A204.1 (cell line): ENCODE data around the gene POLR1A.
"Not testable (repeated sequence)": the region's sequence is repeated elsewhere in the genome, so short reads cannot be mapped to it uniquely, and the experiment has no call there.

Source experiments
- FAIRE-seq: peaks from 2 replicates; lab custom pipeline; 2012; peaks lifted over from hg19 to GRCh38; lab: Jason Lieb, UNC

The POLR1A gene

DNA sequence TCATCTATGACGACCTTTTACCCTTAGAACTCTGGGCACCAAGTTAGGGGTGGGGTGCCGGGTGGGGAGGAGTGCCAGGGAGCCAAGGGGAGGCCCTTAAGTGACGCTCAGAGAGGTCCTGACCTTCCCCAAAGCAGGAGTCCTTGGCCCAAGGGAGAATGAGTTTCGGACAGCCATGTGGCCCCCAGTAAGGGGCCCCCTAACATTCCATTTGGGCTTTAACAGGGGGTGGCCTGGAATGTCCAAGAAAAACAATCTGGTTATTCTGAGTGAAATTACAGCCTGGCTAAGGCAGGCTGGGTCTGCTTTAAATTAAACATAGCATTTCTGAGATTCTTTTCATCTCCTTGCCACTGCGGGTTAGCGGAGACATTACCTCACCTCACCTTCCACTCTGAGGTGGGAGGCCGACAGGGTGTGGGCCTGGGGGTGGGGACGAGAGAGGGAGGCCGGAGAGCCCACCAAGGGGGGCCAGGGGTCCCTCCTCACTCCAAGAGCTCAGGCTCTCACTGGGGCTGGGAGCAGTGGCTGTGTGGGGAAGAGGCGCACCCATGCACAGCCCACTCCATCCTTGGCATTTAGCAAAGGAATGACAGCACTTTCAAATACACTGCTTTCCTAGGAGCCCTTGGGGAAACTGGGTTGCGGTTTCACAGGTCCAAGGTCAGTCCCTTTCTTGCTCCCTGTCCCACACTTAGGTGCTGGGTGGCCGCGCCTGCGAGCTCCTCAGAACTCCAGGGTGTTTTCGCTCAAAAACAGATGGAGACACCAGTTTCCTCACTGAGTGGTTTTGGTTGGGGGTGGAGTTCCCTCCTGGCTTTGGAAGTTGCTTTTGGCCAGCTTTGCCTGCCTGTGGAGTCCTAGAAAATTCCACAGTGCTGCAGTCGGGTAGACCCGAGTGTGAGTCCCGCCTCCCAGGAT is 107.4 kb downstream of the POLR1A start:
- FAIRE-seq: peak; percentile 43

DNA sequence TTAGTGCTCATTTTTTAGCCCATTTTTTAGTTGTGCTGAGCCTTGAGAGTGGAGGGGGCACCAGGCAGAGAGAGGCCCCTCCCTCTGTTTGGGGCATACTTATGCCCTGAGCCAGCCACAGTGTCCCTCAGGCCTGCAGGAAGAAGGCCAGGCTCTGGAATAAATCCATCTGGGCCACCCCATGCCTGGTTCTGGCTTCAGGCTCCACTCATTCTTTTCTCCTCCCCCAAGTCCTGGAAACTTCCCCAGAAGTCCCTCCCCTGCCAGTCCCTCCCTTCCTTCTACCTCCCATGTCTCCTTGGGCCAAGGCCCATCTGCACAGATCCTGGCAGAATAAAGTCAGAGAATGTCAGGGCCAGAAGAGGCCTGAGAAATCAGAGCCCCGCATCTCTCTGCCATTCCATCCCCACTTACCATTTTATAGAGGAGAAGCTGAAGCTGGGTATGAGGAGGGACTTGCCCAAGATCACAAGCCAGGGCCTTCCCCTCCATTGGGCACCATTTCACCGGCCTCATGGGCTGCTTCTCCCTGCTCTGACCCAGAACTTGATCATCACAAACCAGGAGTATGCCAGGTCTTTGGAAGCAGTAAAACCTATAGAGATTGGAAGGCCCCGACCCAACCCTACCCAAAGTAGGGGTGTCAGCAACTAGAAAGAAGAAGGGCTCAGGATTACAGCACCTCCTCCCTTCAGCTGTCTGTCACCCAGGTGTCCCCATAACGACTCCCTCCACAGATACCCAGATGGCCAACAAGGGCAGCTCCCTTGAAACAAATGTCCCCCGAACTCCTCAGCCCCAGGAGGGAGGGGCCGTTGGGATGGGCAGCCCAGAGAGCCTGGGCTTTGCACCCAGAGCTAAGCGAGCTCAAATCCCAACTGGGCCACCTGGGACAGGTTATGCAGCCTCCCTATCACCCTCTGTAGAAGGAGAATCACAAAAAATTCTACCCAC is 108.4 kb downstream of the POLR1A start:
- FAIRE-seq: peak; percentile 72

DNA sequence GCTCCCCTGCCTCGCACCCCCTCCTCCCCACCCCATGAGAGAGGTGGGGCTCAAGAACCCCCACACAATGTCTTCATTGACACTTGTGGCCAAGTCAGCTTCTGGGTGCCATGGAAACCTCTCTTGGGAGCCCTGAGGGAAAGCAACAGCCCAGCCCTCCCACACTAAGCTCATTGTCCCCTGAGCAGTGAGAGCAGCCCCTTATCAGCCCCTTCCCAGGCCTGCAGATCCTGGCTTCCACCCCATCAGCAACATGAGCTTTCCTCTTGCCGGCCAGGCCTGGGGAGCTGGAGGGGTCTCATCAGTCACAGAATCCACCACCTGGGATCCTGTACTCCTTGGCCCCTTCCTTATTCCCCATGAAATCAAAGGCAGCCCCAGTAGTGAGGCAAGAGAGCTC is 109.1 kb downstream of the POLR1A start:
- FAIRE-seq: no peak

DNA sequence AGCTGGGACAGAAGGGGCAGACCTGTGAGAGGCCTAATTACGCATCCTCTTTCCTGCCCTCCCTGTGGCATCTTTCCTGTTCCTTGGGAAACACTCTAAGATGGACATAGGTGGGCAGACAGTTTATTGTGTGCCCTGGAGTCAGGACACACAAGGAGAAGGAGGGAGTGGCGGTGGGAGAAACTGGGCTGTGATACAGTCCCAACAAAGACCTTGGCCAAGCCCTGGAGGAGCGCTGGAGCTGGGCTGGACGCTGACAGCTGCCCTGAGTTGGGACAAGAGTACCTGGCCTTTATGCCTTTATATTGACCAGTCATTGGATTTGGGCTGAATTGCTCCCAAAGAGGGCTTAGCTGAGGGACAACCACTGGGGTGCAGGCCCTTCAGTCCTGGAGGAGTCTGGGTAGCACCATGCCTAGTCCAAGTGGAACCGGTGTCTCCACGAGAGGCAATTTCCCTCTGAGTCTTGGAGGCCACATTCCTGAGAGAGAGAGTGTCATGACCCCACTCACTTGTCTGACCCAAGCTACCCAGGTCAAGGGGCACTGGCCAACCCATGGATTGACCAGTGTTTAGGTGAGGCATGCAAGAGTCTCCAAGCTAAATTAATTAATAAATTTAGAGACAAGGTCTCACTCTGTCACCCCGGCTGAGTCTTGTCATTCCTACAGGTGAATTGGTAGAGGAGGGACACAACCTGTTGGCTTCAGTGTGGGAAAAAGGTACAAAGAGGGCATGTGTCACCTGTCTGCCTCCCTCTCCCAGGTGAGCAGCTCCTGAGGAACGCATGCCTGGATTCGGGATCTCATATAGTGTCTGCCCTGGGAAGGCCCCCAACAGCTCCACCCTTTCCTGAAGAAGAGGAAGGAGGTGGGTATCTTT is 109.8 kb downstream of the POLR1A start:
- FAIRE-seq: no peak

DNA sequence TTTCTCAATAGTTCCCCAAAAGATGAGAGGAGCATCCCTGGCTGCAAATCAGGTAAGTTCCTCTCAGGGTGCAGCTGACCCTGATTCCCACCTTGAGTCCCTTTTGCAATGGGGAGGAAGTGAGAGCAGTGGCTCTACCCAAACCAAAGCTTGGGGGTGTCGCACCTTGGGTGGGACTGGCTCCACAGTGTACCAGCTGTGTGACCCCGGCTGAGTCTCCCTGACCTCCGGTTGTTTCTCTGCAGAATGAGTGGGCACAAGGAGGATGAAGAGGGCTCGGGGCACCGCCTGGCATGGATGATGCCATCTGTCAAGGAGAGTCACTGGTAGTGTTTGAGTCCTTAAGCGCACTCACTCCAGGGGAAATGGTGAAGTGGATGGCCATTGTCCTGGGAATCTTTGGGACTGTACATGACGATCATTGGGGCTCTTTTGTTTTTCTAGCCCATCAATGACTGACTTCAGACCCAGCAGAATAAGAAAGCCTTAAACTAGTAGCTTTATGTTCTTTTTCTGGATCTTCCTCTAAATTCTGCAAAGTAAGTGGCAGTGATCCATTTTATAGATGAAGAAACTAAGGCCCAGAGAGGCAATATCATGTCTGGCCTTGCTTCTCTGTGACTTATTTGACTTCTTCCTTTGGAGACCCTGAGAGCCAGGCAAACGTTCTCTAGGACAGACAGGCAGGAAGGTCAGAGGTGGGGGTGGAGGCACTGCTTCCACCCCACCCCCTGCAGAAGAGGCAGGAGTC is 110.6 kb downstream of the POLR1A start:
- FAIRE-seq: no peak

DNA sequence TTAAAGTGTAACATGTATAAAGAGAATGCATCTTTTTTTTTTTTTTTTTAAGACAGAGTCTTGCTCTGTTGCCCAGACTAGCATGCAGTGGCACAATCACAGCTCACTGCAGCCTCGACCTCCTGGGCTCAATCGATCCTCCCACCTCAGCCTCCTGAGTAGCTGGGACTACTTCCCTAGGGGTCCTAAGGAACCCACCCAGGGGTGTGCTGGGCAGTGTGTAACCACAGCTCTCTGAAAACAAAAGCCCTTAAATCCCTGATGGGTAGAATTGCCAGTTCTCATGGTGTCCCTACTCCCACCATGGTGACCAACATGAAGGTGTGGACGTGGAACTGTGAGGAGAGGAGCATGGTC is 111.3 kb downstream of the POLR1A start:
- FAIRE-seq: no peak

DNA sequence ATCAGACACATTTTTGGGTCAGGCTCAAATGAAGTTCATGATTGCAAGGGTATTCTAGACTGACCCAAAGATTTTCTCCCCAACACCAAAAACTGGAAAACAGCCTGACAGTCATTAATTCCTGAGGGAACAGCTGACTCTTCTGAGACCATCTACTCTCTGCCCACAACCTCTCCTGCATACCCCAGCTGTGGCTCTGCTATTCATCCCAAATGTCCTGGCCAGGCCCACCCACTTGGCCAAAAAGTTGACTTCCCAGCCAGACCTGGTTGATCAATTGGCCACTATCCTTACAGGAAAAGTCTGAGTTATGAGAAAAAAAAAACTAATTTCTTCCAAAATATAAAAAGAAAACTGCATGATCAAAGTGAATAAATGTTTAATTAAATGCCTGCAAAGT is 113.1 kb downstream of the POLR1A start:
- FAIRE-seq: no peak

DNA sequence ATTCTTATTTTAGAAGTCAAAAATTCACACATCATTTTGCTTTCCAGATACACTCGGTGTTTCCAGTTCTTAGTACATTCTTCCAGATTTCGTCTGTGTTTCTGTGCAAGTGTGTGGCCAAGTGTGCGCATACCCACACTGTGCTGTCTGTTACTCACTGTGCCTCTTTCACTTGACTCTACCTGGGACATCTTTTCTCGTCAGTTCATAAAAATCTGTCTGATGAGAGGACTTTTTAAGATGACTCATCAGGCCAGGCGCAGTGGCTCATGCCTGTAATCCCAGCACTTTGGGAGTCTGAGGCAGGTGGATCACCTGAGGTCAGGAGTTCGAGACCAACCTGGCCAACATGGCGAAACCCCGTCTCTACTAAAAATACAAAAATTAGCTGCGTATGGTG is 113.6 kb downstream of the POLR1A start:
- not testable (repeated sequence) for FAIRE-seq

DNA sequence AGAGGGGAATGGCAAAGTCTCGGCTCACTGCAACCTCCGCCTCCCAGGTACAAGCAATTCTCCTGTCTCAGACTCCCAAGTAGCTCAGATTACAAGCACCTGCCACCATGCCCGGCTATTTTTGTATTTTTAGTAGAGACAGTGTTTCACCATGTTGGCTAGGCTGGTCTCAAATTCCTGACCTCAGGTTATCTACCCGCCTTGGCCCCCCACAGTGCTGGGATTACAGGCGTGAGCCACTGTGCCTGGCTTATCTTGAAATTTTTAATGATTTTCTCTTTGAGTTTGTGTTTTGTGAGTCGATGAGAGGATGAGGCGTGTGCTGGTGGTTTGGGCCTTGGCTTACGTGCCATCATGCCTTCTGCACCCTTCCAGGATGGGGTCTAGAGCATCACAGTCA is 115.6 kb downstream of the POLR1A start:
- FAIRE-seq: no peak

DNA sequence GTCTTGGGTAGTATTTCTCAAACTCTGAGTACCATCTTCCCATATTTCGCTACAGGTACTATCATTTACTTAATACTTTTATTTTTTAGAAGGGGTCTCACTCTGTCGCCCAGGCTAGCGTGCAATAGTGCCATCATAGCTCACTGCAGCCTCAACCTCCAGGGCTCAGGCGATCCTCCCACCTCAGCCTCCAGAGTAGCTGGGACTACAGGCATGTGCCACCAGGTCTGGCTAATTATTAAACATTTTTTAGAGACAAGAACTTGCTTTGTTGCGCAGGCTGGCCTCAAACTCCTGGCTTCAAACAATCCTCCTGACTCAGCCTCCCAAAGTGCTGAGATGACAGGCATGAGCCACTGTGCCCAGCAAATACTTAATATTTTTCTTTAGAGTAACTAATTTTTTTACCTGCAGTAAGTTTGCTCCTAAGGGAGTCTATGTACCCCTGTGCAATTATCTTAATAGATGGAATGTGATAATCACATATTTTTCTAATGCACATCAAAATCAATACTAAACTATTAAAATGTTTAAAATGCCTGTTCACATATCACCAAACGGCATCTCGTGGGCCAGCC is 116.3 kb downstream of the POLR1A start:
- FAIRE-seq: no peak

DNA sequence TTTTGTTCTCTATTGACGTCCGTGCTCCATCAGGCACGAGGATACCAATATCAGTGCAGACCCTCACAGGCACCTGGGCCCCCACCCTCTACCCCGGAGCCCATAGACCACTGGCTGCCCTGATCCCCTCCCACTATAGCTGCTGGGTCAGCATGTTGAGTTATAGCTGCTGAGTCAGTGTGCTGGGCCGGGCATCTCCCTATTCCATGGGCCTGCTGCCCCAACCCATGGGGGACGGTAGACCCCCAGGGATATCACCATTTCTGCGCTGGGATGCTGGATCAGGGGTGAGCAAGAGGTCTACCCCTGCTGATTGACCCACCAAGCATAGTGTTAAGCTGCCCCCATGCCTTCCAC is 116.8 kb downstream of the POLR1A start:
- FAIRE-seq: no peak

DNA sequence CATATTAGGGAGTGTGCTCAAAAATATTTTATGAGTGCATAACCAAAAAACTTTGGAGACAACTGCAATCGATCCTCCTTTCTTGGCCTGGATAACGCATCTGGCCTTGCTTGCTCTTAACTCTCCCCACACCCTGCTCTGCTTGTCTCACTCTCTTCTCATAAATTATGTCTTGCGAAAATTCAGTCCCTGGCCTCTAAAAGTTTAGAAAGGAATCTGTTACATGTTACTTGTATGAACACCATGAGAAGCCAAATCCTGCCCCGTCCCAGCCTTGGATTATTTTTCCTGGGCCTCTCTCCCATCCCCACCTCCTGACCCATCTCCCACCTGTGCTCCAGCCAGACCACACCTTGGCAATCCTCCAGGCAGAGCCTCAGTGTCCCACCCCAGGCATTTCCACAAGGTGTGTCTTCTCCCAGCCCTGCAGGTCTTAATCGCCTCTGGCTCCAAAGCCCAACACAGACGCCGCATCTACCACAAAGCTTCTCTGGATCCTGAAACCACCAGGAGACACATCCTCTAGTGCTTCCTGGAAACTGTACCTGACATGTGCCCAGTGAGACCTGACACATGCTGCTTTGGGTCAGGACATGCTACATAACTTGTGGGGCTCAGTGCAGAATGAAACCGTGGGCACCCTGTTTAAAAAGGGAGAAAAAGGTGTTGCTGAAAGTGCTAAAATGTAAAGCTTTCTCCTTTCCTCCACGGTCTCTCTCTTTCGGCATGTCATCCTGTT is 117.3 kb downstream of the POLR1A start:
- FAIRE-seq: no peak

DNA sequence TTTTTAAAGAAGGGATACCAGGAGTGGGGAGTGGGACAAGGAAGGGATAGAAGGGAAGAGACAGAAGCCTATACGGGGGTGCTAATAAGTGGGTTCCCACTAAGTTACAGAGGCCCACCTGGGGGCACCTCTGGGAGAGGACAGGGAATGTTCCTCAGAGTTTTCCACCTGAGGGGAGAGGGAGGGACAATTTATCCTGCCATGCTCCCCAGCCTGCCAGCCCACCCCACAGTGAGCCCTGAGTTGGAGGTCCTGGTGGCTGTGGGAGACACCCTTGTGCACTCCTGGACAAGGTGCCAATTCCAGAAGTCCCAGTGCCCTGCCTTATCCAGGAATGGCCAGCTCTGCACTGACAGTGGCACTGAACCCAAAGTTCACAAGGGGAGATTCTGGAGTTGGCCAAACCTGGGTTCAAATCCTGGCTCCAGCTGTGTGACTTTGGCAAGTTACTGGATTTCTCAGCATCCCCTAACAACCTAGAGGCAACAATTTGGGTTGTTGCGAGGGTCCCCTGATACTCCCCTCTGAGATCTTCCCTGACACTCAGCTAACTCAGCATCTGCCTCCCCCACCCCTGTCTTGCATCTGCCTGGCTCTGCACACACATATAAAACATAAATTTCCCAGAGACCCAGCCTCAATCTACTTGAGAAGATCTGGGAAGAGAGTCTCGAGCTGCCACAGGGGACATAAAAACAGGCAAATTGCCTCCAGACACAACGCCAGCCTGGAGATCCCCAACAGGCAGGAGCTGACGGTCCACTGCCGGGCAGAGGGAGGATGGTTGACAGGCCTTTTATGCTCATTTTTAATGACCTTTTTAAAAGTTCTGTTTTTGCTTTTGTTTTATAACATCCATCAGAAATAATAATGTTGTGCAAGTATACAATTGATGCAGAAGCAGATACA is 118.2 kb downstream of the POLR1A start:
- FAIRE-seq: no peak

DNA sequence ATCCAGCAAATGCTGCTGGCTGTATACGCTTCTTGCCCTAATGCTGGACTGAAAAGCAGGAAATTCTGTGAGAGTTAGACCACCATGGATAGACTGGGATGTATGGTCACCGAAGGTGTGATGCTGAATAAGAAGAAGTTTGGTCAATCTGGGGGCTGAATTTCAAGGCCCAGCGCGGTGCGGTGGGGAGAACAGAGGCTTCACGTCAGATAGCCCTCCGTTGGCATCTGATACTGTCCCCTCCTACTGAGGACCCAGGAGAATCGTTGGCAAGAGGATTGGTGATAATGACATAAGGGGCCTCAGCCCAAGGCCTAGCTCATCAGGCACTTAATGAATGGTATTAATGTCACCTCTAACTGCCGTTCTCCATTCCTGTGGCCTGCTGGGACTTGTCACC is 119.6 kb downstream of the POLR1A start:
- FAIRE-seq: no peak

DNA sequence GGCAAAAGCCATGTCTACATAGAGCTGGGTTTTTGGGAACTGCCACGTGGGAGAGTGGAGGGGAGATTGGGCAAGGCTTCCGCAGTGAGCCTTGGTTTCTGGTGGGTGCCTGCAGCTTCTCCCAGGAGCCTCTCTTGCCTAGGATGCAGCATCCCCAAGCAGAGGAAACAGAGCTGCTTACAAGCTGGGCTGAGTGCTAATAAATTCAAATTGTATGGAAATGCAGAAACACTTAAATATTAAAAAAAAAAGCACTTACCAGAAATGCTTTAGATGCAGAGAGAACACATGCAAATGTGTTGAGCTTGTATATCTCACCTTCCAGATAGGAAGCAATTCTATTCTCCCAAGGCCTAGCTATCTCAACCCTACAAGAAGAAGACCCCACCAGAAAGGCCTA is 120.9 kb downstream of the POLR1A start:
- no peak for FAIRE-seq

DNA sequence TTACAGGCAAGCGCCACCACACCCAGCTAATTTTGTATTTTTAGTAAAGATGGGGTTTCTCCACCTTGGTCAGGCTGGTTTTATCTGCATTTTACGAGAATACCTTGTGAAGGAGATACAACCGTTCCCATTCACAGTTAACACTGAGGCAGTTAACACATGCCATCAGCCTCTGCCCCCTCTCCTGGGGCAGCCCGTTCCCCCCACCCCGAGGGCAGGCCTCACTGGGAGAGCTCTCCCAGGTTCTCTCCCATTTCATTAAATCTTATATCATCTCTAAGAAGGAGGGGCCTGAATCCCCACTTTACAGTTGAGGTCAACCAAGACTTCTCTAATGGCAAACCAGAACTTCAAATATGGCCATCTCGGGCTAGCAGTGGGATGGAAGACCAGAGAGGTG is 121.9 kb downstream of the POLR1A start:
- no peak for FAIRE-seq

DNA sequence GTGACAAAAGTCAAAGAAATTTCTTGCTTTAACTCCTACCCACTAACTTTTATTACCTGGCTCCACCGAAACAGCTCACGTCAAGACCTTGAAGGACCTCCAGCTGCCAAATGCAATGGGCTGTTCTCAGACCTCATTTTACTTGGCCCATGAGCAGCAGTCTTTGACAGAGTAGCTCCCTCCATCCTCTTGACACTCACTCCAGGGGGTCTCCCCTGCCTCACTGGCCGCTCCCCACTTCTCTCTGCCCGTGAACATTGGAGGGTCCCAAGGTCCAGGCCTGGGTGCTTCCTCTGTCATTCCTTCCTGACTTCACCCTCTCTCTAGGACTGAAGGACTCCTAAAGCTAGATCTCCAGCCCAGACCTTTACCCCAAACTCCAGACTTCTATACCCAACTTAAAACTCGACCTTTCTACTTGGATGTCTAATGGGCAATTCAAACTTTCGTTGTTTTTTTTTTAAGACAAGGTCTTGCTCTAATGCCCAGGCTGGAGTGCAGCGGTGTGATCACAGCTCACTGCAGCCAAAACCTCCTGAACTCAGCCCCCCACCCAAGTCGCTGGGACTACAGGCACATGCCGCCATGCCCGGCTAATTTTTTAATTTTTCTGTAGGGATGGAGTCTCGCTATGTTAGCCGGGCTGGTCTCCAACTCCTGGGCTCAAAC is 124.0 kb downstream of the POLR1A start:
- no peak for FAIRE-seq

DNA sequence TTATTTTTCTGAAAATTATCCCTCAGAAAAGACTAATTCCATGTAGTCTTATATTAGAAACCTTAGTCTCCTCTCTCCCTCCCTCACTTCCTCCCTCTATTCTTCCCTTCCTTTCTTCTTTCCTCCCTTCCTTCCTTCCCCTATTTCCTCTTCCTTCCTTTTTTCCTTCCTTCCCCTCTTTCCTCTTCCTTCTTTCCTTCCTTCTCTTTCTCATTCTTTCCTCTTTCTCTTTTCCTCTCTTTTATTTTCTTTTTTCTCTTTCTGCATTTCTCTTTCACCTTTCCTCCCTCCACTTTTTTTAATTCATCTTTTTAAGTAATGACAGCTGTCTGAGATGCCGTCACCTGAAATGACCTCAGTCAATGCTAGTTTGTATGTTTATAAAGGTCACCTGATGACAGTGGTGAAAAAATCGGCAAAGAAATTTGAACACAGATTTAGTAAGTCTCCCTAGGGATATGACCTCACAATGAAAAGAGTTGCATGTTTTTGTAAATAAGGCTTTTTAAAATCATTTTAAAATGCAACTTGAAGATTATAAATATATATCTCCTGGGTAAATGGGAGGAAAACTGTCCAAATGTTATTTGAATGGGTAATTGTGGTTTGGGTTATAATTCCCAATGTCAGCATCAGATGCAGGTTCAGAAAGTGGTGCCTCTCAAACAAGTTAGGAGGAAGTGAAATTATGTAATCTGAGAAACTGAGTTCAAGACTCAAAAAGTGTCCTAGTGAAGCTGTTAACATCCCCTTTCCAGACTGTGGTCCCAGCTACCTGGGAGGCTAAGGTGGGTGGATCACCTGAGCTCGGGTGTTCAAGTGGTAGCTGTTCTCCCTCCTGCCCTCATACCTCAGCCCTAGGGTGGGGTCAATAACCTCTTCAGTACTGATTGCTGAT is 126.6 kb downstream of the POLR1A start:
- FAIRE-seq: no peak
